Activated CD4-positive, alpha-beta memory T cell treated with anti-CD3 and anti-CD28 coated beads, Interleukin-2, amount 10 ng/mL, durations not matched to agents 7 days and 5 days (primary cell): Measurements from ENCODE around the gene KLHL22. TPM values are rescaled to one million over a fixed set of nuclear protein-coding genes. Genes with fewer than 3 reads are reported as not detected.
A peak's percentile ranks its signal among the peaks of the same experiment; 100 is the strongest.
"Not testable (repeated sequence)": the region's sequence is repeated elsewhere in the genome, so short reads cannot be mapped to it uniquely, and the experiment has no call there.

ENCODE experiments used
- CTCF ChIA-PET: fragments of 350-600 bp; sonication (Branson Sonifier 250); formaldehyde crosslinking; loops from one replicate; lab custom pipeline; 2021; ENCODE audit warnings: antibody characterized with exemption, inconsistent platforms; lab: Charles Lee
- POLR2A ChIA-PET: fragments of 350-600 bp; sonication (Branson Sonifier 250); formaldehyde crosslinking; loops from one replicate; lab custom pipeline; 2021; ENCODE audit warnings: antibody characterized with exemption; lab: Charles Lee
- DNase-seq: peaks from one replicate; pipeline ENCODE4 v3.0.0-alpha.2; 2020
- H3K27ac Mint-ChIP-seq: one replicate; pipeline ENCODE4 v1.8.0; 2021; ENCODE audit warnings: mild to moderate bottlenecking, mixed read lengths
- H3K27me3 Mint-ChIP-seq: one replicate; pipeline ENCODE4 v1.8.0; 2021; ENCODE audit warnings: mixed read lengths
- H3K36me3 Mint-ChIP-seq: one replicate; pipeline ENCODE4 v1.8.0; 2021; ENCODE audit warnings: low read depth, mixed read lengths
- H3K4me1 Mint-ChIP-seq: one replicate; pipeline ENCODE4 v1.8.0; 2021; ENCODE audit warnings: mixed read lengths
- H3K4me3 Mint-ChIP-seq: one replicate; pipeline ENCODE4 v1.8.0; 2021; ENCODE audit warnings: mild to moderate bottlenecking, mixed read lengths
- H3K9me3 Mint-ChIP-seq: one replicate; pipeline ENCODE4 v1.8.0; 2021; ENCODE audit warnings: mixed read lengths
- total RNA-seq, 2 experiments: library from RNA; stranded (reverse); gene quantifications; one replicate each; pipeline ENCODE4 v1.2.3, GENCODE V29; 2021

The KLHL22 gene
- total RNA-seq, 2 experiments from 2014 or later: 31.1 to 32.8 TPM

DNA sequence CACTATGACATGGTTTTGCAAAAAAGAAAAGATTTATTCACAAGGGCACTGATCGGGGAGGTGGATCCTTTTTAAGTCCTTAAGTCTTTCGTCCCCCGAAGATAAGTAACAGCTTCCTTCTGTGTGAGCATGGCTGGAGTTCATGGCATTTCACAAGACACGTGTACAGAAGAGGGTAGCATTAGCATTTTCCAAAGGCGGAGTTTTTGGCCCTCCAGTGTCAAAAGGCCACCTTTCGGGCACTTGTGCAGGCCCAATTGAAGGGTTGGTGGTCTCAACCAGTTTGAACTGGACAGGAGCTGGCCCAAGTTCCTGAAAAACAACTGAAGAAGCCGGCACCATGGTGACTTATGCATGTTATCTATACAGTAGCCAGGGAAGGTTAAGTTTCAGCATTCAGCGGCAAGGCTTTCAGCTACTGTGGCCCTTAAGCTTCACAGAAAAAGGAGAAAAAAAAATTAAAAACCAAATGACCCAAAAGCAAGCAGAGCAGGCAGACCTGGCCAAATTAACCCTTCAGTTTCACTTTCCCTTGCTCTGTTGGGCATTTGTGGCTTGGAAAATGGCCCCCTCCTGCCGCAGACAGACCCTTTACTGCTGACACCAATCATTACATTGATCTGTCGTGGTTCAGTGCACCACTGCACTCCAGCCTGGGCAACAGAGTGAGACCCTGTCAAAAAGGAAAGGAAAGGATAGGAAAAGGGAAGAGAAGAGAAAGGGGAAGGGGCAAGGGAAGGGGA lies 83.0 kb downstream of the KLHL22 start:
- no peaks in the 10 kb centered on the region for H3K9me3 Mint-ChIP-seq
- no peaks in the 10 kb centered on the region for H3K36me3 Mint-ChIP-seq
- no peaks in the 10 kb centered on the region for H3K4me1 Mint-ChIP-seq
- POLR2A ChIA-PET: no interaction called here
- no peak overlapping the region for H3K27ac Mint-ChIP-seq
- peaks cover 8% of the 10 kb centered on the region for H3K27me3 Mint-ChIP-seq
- no peak overlapping the region for H3K4me3 Mint-ChIP-seq
- no peak for DNase-seq
- CTCF ChIA-PET: interaction anchor here (1.4 to 1.5 kb wide), 2 partner anchors 44 kb away, joined by 4 to 5 read pairs; no protein-coding TSS in a partner anchor

DNA sequence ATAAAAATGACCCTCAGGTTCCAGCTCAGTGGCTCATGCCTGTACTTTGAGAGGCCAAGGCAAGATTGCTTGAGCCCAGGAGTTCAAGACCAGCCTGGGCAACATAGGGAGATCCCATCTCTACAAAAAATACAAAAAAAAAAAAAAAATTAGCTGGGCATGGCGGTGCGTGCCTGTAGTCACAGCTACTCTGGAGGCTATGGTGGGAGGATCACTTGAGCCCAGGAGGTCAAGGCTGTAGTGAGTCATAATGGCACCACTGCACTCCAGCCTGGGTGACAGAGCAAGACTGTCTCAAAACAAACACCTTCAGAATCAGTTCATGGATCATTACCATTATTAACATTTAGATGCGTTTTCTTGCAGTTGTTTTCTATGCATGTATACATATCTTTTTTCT lies 86.2 kb downstream of the KLHL22 start:
- H3K36me3 Mint-ChIP-seq: not testable (repeated sequence)

DNA sequence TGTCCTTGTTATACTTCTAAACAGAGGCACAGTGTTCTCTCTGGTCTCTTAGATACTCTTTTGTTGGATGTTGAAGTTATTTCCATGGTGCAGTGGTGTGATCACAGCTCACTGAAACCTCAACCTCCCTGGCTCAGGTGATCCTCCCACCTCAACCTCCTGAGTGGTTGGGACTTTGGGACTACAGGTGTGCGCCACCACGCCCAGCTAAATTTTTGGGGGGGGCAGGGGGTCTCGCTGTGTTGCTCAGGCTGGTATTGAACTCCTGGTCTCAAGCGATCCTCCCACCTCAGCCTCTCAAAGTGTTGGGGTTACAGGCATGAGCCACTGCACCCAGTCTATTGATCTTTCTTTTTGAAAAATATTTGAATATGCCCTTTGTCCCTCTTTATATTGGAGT lies 86.7 kb downstream of the KLHL22 start:
- CTCF ChIA-PET: interaction anchor here (0.7 to 1.0 kb wide), 2 partner anchors 9 to 14 kb away, joined by 3 to 4 read pairs; no protein-coding TSS in a partner anchor
- Mint-ChIP-seq H3K27ac (no peak overlapping the region), H3K4me1 (peaks cover 1% of the 10 kb centered on the region), H3K27me3 (no peaks in the 10 kb centered on the region), H3K9me3 (no peaks in the 10 kb centered on the region), H3K36me3 (no peaks in the 10 kb centered on the region), H3K4me3 (no peak overlapping the region)
- POLR2A ChIA-PET: no interaction called here
- DNase-seq: no peak

More for the DNA sequence above, 86.2 kb downstream of the KLHL22 start:
- DNase-seq, H3K4me3 Mint-ChIP-seq, H3K27ac Mint-ChIP-seq, H3K9me3 Mint-ChIP-seq, H3K27me3 Mint-ChIP-seq, POLR2A ChIA-PET, H3K4me1 Mint-ChIP-seq: not testable (repeated sequence)
- CTCF ChIA-PET: interaction anchor here (0.7 kb wide), 1 partner anchor 9 kb away, joined by 4 read pairs; no protein-coding TSS in a partner anchor

DNA sequence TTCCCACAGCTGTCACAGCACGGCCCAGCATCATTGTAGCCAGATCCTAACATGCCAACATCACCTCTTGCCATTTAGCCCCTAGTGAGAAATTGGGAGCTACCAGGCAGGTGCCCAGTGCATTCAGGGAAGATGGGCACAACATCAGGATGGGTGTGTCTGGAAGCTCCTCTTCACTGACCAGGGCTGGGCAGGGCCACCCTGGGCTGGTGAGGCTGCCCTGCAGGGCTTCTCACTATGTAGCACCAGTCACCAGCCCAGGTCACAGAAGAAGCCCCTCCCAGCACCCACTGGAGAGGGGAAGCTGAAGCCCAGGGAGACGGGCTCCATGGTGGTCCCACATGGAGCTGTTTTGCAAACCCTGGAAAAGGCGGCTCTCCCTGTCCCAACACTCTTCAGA lies 87.8 kb downstream of the KLHL22 start:
- H3K27me3 Mint-ChIP-seq: no peaks in the 10 kb centered on the region
- H3K36me3 Mint-ChIP-seq: peaks cover 3% of the 10 kb centered on the region
- POLR2A ChIA-PET: no interaction called here
- peaks cover 9% of the 10 kb centered on the region for H3K4me1 Mint-ChIP-seq
- no peak for DNase-seq
- H3K27ac Mint-ChIP-seq: no peak overlapping the region
- CTCF ChIA-PET: interaction anchor here (0.7 to 1.5 kb wide), 3 partner anchors 10 to 13 kb away, joined by 3 to 7 read pairs (median 3); no protein-coding TSS in a partner anchor
- no peak overlapping the region for H3K4me3 Mint-ChIP-seq
- H3K9me3 Mint-ChIP-seq: no peaks in the 10 kb centered on the region

DNA sequence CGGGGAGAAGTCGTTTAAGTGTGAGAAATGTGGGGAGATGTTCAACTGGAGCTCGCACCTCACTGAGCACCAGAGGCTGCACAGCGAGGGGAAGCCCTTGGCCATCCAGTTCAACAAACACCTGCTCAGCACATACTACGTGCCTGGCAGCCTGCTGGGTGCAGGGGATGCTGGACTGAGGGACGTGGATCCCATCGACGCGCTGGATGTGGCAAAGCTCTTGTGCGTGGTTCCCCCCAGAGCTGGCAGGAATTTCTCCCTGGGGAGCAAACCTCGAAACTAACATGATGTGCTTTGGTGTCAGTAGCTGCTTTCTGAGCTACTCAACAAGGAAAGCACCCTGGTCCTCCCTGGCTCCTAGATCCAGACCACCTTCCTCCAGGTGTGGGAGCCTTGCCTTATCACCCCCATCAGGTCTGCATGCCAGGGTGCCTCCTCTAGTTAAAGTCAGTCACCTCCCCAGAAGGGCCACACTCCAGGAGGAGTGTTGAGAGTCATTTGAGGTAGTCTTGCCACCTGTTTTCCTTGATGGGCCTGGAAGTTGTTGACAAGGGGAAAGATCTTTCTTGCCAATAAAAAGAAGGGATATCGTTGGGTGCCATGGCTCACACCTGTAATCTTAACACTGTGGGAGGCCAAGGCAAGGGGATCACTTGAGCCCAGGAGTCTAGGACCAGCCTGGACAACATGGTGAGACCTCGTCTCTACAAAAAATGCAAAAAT lies 88.7 kb downstream of the KLHL22 start:
- Mint-ChIP-seq H3K4me3 (no peak overlapping the region), H3K36me3 (peaks cover 3% of the 10 kb centered on the region), H3K4me1 (peaks cover 9% of the 10 kb centered on the region), H3K9me3 (no peaks in the 10 kb centered on the region), H3K27ac (no peak overlapping the region), H3K27me3 (no peaks in the 10 kb centered on the region)
- ChIA-PET POLR2A (no interaction called here), CTCF (interaction anchor here (1.5 kb wide), 1 partner anchor 11 kb away, joined by 7 read pairs; no protein-coding TSS in a partner anchor)
- DNase-seq: no peak

DNA sequence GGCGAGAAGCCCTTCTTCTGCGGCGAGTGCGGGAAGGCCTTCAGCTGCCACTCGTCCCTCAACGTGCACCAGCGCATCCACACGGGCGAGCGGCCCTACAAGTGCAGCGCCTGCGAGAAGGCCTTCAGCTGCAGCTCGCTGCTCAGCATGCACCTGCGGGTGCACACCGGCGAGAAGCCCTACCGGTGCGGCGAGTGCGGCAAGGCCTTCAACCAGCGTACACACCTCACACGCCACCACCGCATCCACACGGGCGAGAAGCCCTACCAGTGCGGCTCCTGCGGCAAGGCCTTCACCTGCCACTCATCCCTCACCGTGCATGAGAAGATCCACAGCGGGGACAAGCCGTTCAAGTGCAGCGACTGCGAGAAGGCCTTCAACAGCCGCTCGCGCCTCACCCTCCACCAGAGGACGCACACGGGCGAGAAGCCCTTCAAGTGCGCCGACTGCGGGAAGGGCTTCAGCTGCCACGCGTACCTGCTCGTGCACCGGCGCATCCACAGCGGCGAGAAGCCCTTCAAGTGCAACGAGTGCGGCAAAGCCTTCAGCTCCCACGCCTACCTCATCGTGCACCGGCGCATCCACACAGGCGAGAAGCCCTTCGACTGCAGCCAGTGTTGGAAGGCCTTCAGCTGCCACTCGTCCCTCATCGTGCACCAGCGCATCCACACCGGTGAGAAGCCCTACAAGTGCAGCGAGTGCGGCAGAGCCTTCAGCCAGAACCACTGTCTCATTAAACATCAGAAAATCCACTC lies 89.5 kb downstream of the KLHL22 start:
- peaks cover 3% of the 10 kb centered on the region for H3K36me3 Mint-ChIP-seq
- H3K4me1 Mint-ChIP-seq: peaks cover 9% of the 10 kb centered on the region
- H3K27ac Mint-ChIP-seq: no peak overlapping the region
- no peak overlapping the region for H3K4me3 Mint-ChIP-seq
- DNase-seq: no peak
- CTCF ChIA-PET: no interaction called here
- no peaks in the 10 kb centered on the region for H3K27me3 Mint-ChIP-seq
- POLR2A ChIA-PET: no interaction called here
- no peaks in the 10 kb centered on the region for H3K9me3 Mint-ChIP-seq

DNA sequence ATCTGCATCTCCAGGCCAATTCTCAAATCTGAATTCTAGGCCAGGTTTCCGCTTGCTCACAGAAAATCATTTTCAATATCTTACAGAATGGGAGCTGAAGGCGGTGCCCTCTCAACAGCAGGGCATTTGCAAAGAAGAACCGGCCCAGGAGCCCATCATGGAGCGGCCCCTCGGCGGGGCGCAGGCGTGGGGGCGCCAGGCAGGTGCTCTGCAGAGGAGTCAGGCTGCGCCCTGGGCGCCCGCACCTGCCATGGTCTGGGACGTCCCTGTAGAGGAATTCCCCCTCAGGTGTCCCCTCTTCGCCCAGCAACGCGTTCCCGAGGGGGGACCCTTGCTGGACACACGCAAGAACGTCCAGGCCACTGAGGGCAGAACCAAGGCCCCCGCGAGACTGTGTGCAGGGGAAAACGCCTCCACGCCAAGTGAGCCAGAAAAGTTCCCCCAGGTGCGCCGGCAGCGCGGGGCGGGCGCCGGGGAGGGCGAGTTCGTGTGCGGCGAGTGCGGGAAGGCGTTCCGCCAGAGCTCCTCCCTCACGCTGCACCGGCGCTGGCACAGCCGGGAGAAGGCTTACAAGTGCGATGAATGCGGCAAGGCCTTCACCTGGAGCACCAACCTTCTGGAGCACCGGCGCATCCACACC lies 90.2 kb downstream of the KLHL22 start:
- no peak overlapping the region for H3K27ac Mint-ChIP-seq
- H3K27me3 Mint-ChIP-seq: no peaks in the 10 kb centered on the region
- peaks cover 9% of the 10 kb centered on the region for H3K4me1 Mint-ChIP-seq
- no peak for DNase-seq
- H3K36me3 Mint-ChIP-seq: peaks cover 3% of the 10 kb centered on the region
- no peak overlapping the region for H3K4me3 Mint-ChIP-seq
- CTCF ChIA-PET: no interaction called here
- POLR2A ChIA-PET: no interaction called here
- no peaks in the 10 kb centered on the region for H3K9me3 Mint-ChIP-seq

DNA sequence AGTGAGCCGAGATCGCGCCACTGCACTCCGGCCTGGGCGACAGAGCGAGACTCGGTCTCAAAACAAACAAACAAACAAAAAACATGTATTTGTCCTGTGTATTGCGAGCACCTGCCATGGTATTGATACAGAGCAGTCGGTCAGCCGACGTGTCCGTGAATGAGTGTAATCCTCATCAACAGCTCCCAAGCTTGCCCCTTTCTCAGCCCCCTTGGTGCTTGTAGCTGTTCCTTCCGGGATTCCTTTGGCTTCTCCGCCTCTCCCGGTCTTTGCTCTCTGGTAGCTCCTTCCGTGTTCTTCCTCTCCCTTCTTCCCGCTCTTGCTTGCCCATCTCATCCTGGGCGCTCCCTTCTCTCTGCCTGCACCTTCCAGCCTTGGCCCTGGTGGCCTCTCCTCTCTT lies 90.7 kb downstream of the KLHL22 start:
- Mint-ChIP-seq H3K36me3 (peaks cover 3% of the 10 kb centered on the region), H3K9me3 (no peaks in the 10 kb centered on the region), H3K27me3 (no peaks in the 10 kb centered on the region), H3K4me1 (peaks cover 9% of the 10 kb centered on the region), H3K27ac (no peak overlapping the region), H3K4me3 (no peak overlapping the region)
- ChIA-PET POLR2A (no interaction called here), CTCF (no interaction called here)
- no peak for DNase-seq

DNA sequence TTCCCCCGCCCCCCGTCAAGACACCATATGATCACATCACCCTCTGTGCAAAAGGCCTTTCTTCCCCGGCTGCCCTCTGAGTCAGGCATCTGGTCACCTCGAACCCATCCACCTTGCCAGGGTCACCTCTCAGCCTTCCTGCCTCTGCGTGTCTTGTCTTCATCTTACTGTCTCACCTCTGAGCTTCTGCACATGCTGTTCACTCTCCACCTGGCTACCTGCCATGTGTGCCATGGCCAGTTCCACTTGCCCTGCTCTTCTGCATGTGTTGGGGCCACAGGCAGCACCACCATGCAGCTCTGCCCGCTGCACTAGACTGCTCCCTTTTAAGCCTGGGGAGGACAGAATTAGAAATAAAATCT lies 91.8 kb downstream of the KLHL22 start:
- no peaks in the 10 kb centered on the region for H3K27me3 Mint-ChIP-seq

DNA sequence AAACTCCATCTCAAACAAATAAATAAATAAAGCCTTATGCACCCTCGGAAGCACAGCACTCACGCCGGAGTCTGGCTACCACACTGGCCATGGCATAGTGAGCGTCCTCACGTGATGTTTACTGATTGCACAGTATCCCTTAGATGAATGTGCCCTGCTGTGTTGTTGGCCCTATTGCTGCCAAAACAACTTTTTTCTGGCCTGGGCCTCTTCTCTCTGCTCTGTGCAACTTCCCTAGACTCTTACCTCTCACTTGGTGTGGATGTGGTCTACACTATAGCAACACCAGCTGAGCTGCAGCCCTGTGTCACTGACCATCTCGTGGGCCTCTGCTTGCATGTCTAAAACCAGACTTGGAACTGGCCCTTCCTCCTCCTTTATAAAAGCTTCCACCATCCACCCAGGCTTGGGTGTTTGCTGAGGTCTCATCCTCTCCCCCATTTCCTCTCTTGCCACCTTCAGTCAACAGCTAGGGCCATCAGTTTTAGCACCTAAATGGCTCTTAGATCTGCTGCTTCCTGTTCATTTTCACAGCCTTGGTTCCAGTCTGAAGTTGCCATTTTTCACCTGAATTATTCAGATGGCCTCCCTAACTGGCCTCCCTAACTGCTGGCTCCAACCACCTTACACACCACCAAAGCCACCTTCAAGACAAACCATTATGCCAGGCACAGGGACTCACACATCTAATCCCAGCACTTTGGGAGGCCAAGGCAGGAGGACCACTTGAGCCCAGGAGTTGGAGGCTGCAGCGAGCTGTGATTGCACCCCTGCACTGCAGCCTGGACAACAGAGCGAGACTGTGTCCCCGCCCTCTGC lies 92.4 kb downstream of the KLHL22 start:
- ChIA-PET CTCF (interaction anchor here (1.5 kb wide), 1 partner anchor 15 kb away, joined by 6 read pairs; no protein-coding TSS in a partner anchor), POLR2A (no interaction called here)
- no peaks in the 10 kb centered on the region for H3K27me3 Mint-ChIP-seq
- H3K9me3 Mint-ChIP-seq: no peaks in the 10 kb centered on the region
- no peak for DNase-seq
- H3K4me3 Mint-ChIP-seq: no peak overlapping the region
- H3K36me3 Mint-ChIP-seq: peaks cover 3% of the 10 kb centered on the region
- H3K27ac Mint-ChIP-seq: peak overlapping the region; percentile 55
- H3K4me1 Mint-ChIP-seq: peaks cover 9% of the 10 kb centered on the region

More for the DNA sequence above, 91.8 kb downstream of the KLHL22 start:
- no peak for DNase-seq
- Mint-ChIP-seq H3K4me3 (no peak overlapping the region), H3K4me1 (peaks cover 9% of the 10 kb centered on the region), H3K27ac (no peak overlapping the region), H3K36me3 (peaks cover 3% of the 10 kb centered on the region), H3K9me3 (no peaks in the 10 kb centered on the region)
- POLR2A ChIA-PET: no interaction called here
- CTCF ChIA-PET: interaction anchor here (1.5 kb wide), 1 partner anchor 14 kb away, joined by 6 read pairs; no protein-coding TSS in a partner anchor

DNA sequence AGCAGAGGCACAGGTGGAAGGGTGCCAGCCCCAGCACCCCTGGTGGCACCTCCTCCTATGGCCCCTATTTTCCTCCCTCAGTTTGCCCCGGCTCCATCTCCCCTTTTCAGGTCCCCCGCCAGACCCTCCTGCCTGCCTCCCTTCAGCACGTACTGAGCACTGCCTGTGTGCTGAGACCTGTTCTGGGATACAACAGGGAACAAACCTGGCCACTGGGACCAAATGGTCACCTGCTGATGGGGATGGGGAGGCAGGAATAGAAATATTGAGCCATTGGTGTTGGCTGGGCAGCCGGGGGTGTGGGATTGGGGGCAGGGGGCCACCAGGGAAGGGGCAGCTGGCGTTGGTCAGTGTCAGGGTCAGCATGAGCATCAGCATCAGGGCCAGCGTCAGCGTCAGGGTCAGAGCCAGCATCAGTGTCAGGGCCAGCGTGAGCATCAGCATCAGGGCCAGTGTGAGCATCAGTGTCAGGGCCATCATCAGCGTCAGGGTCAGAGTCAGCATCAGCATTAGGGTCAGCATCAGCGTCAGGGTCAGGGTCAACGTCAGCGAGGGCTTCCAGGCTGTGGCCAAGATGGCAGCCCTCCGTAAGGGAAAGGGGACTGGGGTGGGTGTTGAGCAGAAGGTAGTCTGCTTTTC lies 94.1 kb downstream of the KLHL22 start:
- POLR2A ChIA-PET: no interaction called here
- H3K4me1 Mint-ChIP-seq: peaks cover 12% of the 10 kb centered on the region
- no peak for DNase-seq
- no peaks in the 10 kb centered on the region for H3K9me3 Mint-ChIP-seq
- H3K4me3 Mint-ChIP-seq: no peak overlapping the region
- H3K36me3 Mint-ChIP-seq: peaks cover 3% of the 10 kb centered on the region
- H3K27ac Mint-ChIP-seq: no peak overlapping the region
- CTCF ChIA-PET: no interaction called here
- no peaks in the 10 kb centered on the region for H3K27me3 Mint-ChIP-seq
